Measurements from ENCODE around the gene FAM193A. TPM values are rescaled to one million over a fixed set of nuclear protein-coding genes. Genes with fewer than 3 reads are reported as not detected.

The FAM193A gene
- polyA plus RNA-seq, 1 experiment, result 5.9 TPM

GRCh38 chr4:2699534-2699933, 163.1 kb downstream of the FAM193A start:
- H3K4me3 ChIP-seq (ENCODE audit: low read depth, low read length), result no peak overlapping the region
- H3K27me3 ChIP-seq (ENCODE audit: control insufficient read depth, insufficient read depth, low read length), result no peaks in the 10 kb centered on the region
- no peaks in the 10 kb centered on the region for H3K9me3 ChIP-seq (ENCODE audit: control insufficient read depth, insufficient read depth, low read length)
- no peak for DNase-seq (ENCODE audit: low read depth, low spot score)
- ChIA-PET CTCF (no interaction called here), POLR2A (no interaction called here)
- TF ChIP-seq CTCF (IDR thresholded peaks at IDR 0.05; ENCODE audit: low read depth, low read length), result no peak
- H3K27ac ChIP-seq (ENCODE audit: low read depth, low read length), result no peak overlapping the region

- Histone ChIP-seq H3K27me3 (ENCODE audit: control insufficient read depth, insufficient read depth, low read length) (no peaks in the 10 kb centered on the region), H3K9me3 (ENCODE audit: control insufficient read depth, insufficient read depth, low read length) (no peaks in the 10 kb centered on the region), H3K4me3 (ENCODE audit: low read depth, low read length) (no peak overlapping the region), H3K27ac (ENCODE audit: low read depth, low read length) (no peak overlapping the region)
- TF ChIP-seq CTCF (IDR thresholded peaks at IDR 0.05; ENCODE audit: low read depth, low read length), result no peak
- CTCF ChIA-PET, result no interaction called here
- POLR2A ChIA-PET, result no interaction called here
- DNase-seq (ENCODE audit: low read depth, low spot score), result no peak
These were observed 163.6 kb downstream of the FAM193A start for GRCh38 chr4:2700031-2700430.

GRCh38 chr4:2702361-2702760, 165.9 kb downstream of the FAM193A start:
- no peak for DNase-seq (ENCODE audit: low read depth, low spot score)
- CTCF ChIA-PET, result no interaction called here
- H3K9me3 ChIP-seq (ENCODE audit: control insufficient read depth, insufficient read depth, low read length), result no peaks in the 10 kb centered on the region
- TF ChIP-seq CTCF (IDR thresholded peaks at IDR 0.05; ENCODE audit: low read depth, low read length), result no peak
- H3K27me3 ChIP-seq (ENCODE audit: control insufficient read depth, insufficient read depth, low read length), result no peaks in the 10 kb centered on the region
- no peak overlapping the region for H3K27ac ChIP-seq (ENCODE audit: low read depth, low read length)
- no peak overlapping the region for H3K4me3 ChIP-seq (ENCODE audit: low read depth, low read length)
- POLR2A ChIA-PET, result no interaction called here

- no peak for DNase-seq (ENCODE audit: low read depth, low spot score)
- Histone ChIP-seq H3K27me3 (ENCODE audit: control insufficient read depth, insufficient read depth, low read length) (no peaks in the 10 kb centered on the region), H3K27ac (ENCODE audit: low read depth, low read length) (no peak overlapping the region), H3K9me3 (ENCODE audit: control insufficient read depth, insufficient read depth, low read length) (no peaks in the 10 kb centered on the region), H3K4me3 (ENCODE audit: low read depth, low read length) (no peak overlapping the region)
- ChIA-PET POLR2A (no interaction called here), CTCF (no interaction called here)
- TF ChIP-seq CTCF (IDR thresholded peaks at IDR 0.05; ENCODE audit: low read depth, low read length), result no peak
These were observed 166.3 kb downstream of the FAM193A start for GRCh38 chr4:2702770-2703169.

- CTCF ChIA-PET, result no interaction called here
- H3K4me3 ChIP-seq (ENCODE audit: low read depth, low read length), result no peak overlapping the region
- no peaks in the 10 kb centered on the region for H3K27me3 ChIP-seq (ENCODE audit: control insufficient read depth, insufficient read depth, low read length)
- peaks cover 6% of the 10 kb centered on the region for H3K9me3 ChIP-seq (ENCODE audit: control insufficient read depth, insufficient read depth, low read length)
- no peak for DNase-seq (ENCODE audit: low read depth, low spot score)
- TF ChIP-seq CTCF (IDR thresholded peaks at IDR 0.05; ENCODE audit: low read depth, low read length), result peak; percentile 32
- H3K27ac ChIP-seq (ENCODE audit: low read depth, low read length), result no peak overlapping the region
- POLR2A ChIA-PET, result interaction anchor here (0.7 kb wide), 1 partner anchor 55 kb away, joined by 8 read pairs; no protein-coding TSS in a partner anchor
These were observed 175.9 kb downstream of the FAM193A start for GRCh38 chr4:2712261-2712842.

Data from AG04450 (cell line).